ENCODE measurements around the gene KCNJ12.
"Not testable (repeated sequence)": the region's sequence is repeated elsewhere in the genome, so short reads cannot be mapped to it uniquely, and the experiment has no call there.

Gene KCNJ12

DNA sequence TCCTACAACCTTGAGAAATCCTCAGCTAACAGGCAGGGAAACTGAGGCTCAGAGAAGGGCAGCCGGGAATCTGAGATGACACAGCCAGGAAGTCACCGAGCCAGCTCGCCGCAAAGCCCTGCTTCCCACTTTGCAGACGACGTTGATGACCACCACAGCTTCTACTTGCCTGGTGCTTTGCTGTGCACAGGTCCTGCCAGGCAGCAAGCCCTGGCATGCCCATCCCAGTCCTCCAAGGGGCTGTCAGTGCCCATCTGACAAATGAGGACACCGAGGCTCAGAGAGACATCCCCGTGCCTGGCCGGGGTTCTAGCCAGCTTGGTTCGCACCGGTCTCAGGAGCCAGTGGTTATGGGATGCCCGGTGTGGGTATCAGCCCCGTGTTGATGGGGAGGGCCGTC is 20.1 kb downstream of the KCNJ12 start:
- no peaks in the 10 kb centered on the region for H3K9me3 ChIP-seq (ENCODE audit: low read length)

DNA sequence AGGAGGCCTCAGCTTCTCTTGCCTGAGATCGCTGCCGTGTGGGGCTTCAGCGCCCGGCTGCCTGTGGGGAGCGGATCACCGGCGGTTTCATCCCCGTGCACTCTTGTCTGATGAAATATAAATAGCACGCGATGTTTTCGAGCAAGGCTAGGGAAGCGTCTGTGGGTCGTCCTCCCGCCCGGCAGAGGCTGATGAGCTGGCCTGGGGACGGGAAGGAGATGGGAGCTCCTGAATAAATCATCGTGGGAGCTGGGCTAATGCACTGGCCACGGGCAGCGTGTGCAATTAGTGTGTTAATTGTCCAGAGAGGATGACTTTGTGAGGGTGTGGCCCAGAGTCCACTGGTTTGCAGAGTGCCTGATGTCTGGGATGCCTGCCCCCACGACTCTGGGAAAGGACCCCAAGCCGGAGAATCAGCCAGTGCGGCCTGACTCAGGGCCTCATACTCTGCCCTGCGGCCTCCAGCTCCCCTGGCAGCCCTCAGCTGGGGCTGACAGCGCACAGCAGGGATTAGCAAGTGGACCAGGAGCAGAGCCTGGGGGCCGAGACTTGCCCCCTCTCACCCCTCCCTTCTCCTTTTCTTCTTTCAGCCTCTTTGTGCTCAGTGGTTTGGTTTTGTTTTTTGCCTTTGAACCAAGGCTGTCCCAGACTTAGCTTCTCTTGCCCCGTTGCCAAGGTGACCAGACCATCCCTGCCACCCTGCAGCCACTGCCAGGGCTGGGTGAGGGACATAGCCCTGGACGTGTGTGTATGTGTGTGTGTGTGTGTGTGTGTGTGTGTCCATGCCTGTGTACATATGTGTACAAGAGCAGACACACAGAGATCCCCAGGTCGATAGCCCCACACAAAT is 21.4 kb downstream of the KCNJ12 start:
- Histone ChIP-seq H3K9ac (ENCODE audit: low read length) (no peak overlapping the region), H3K27me3 (ENCODE audit: control insufficient read depth in 1 of 2, insufficient read depth in 2 of 2, low read length in 2 of 2) (no peaks in the 10 kb centered on the region), H3K36me3 (ENCODE audit: insufficient read depth, low read length) (no peaks in the 10 kb centered on the region), H3K27ac (ENCODE audit: low read depth, low read length) (peak overlapping the region; percentile 32), H3K9me3 (ENCODE audit: low read length) (no peaks in the 10 kb centered on the region), H3K4me1 (ENCODE audit: insufficient read depth, low read length) (peaks cover 16% of the 10 kb centered on the region), H3K4me3 (ENCODE audit: low read depth in 1 of 2, low read length in 2 of 2) (no peak overlapping the region)

More for the DNA sequence above, 20.1 kb downstream of the KCNJ12 start:
- Histone ChIP-seq H3K27ac (ENCODE audit: low read depth, low read length) (no peak overlapping the region), H3K9ac (ENCODE audit: low read length) (no peak overlapping the region), H3K27me3 (ENCODE audit: control insufficient read depth in 1 of 2, insufficient read depth in 2 of 2, low read length in 2 of 2) (no peaks in the 10 kb centered on the region), H3K36me3 (ENCODE audit: insufficient read depth, low read length) (no peaks in the 10 kb centered on the region), H3K4me1 (ENCODE audit: insufficient read depth, low read length) (peaks cover 16% of the 10 kb centered on the region), H3K4me3 (ENCODE audit: low read depth in 1 of 2, low read length in 2 of 2) (no peak overlapping the region)

DNA sequence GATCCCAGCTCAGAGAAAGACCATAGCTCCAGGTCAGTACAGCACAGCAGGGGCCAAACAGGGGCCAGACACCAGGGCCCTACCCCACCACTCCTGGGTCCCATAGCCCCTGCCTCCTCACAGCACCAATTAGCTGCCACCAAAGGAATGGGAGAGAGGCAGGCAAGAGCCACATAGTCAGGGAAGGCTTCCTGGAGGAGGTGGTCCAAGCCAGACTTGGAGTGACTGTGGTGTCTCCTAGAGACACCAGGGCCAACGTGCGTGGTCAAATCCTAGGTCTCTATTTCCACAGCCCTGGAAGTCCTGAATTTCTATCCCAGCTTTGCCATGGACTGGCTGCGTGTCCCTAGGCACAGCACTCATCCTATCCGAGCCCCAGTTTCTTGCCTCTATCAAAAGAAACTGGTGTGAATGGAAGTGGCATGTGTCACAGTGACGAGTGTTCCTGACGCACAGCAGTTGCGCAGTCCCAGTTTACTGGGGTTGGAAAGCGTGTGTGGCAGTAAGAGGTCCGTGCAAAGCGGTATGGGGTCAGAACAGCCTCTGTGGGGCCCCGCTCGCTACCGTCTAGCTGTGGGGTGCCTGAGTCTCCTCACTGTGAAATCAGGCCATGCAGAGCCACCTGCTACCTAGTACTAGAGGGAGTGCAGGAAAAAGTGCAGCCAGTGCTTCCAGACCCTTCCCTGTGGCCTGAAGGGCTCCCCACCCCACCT is 23.5 kb downstream of the KCNJ12 start:
- Histone ChIP-seq H3K36me3 (ENCODE audit: insufficient read depth, low read length) (no peaks in the 10 kb centered on the region), H3K4me1 (ENCODE audit: insufficient read depth, low read length) (peaks cover 16% of the 10 kb centered on the region), H3K9ac (ENCODE audit: low read length) (no peak overlapping the region), H3K4me3 (ENCODE audit: low read depth in 1 of 2, low read length in 2 of 2) (no peak overlapping the region), H3K27ac (ENCODE audit: low read depth, low read length) (no peak overlapping the region), H3K9me3 (ENCODE audit: low read length) (no peaks in the 10 kb centered on the region), H3K27me3 (ENCODE audit: control insufficient read depth in 1 of 2, insufficient read depth in 2 of 2, low read length in 2 of 2) (no peaks in the 10 kb centered on the region)

DNA sequence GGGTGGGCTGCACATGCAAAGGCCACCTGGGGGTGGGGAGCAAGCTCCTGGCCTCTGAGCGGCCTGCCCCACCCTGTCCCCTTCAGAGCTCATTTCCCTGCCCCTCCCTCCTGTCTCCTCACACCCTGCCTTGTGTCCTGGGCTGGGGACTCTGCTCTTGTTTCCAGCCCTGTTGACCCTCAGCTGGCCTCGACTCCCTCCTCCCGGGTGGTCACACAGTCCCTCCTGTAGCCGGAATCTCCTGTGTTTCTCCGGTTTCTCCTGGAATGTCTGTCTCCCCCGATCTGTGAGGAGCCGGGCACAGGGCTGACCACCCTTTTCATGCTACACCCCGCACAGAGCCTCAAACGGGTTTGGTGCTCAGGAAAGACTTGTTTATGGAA is 24.0 kb downstream of the KCNJ12 start:
- not testable (repeated sequence) for H3K4me3 ChIP-seq (ENCODE audit: low read depth in 1 of 2, low read length in 2 of 2); H3K9me3 ChIP-seq (ENCODE audit: low read length); H3K27me3 ChIP-seq (ENCODE audit: control insufficient read depth in 1 of 2, insufficient read depth in 2 of 2, low read length in 2 of 2); H3K9ac ChIP-seq (ENCODE audit: low read length); H3K36me3 ChIP-seq (ENCODE audit: insufficient read depth, low read length); H3K27ac ChIP-seq (ENCODE audit: low read depth, low read length)
- H3K4me1 ChIP-seq (ENCODE audit: insufficient read depth, low read length) = peaks cover 16% of the 10 kb centered on the region

DNA sequence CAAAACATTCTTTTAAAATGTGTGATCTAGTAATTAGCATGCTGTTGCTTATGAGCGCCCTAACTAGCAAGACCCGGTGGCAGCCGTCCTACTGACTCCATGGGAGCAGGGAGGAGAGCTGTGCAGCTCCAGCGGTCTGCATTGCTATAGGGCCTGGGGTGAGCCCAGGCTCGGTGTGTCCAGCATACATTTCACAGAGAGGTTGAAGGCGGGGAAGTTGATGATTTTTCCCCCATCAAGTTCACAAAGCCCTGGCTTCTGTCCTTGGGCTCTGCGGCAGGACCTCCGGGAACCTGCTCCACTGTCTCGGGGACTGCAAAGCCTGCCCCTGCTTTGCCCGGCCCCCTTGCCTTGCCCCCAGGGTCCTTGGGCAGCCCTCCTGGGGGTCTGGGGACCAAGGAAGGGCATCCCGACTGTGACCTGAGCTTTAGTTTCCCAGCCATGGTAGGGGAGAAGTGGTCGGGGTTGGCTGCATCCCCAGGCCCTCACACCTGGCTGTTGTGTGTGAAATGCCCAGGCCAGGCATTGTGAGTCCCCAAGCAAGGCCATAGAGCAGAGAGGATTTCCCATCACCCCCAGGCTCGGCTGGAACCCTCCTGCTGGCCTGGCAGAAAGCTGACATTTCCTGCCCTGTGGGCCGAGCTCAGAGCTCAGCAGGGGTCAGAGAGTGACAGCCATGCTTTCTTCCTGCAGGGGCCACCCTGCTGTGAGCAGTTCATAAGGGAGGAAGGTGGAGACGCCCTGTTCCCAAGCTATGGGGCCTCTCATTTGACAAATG is 24.8 kb downstream of the KCNJ12 start:
- H3K36me3 ChIP-seq (ENCODE audit: insufficient read depth, low read length) = no peaks in the 10 kb centered on the region
- no peaks in the 10 kb centered on the region for H3K27me3 ChIP-seq (ENCODE audit: control insufficient read depth in 1 of 2, insufficient read depth in 2 of 2, low read length in 2 of 2)
- no peak overlapping the region for H3K27ac ChIP-seq (ENCODE audit: low read depth, low read length)
- peaks cover 16% of the 10 kb centered on the region for H3K4me1 ChIP-seq (ENCODE audit: insufficient read depth, low read length)
- H3K9ac ChIP-seq (ENCODE audit: low read length) = no peak overlapping the region
- no peaks in the 10 kb centered on the region for H3K9me3 ChIP-seq (ENCODE audit: low read length)
- no peak overlapping the region for H3K4me3 ChIP-seq (ENCODE audit: low read depth in 1 of 2, low read length in 2 of 2)

DNA sequence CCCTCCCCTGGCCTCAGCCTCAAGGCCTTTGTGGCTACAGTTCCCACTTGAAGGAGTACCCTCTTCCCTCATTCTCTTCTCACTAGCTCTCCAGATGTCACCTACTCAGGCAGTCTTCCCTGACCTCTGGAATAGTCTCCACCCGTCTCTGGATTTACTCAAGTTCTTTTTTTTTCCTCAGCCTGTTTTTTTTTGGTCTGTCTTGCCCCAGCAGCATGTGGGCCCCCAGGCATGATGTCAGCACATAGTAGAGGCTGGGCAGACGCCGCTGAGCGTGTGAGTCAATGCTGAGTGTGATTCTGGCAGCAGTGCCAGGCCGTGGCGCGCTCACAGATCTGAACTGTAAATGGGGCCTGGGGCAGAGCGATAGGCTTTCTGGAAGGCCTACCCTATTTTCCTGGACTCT is 26.0 kb downstream of the KCNJ12 start:
- not testable (repeated sequence) for H3K36me3 ChIP-seq (ENCODE audit: insufficient read depth, low read length); H3K27ac ChIP-seq (ENCODE audit: low read depth, low read length); H3K9me3 ChIP-seq (ENCODE audit: low read length); H3K9ac ChIP-seq (ENCODE audit: low read length); H3K27me3 ChIP-seq (ENCODE audit: control insufficient read depth in 1 of 2, insufficient read depth in 2 of 2, low read length in 2 of 2); H3K4me3 ChIP-seq (ENCODE audit: low read depth in 1 of 2, low read length in 2 of 2)
- peaks cover 11% of the 10 kb centered on the region for H3K4me1 ChIP-seq (ENCODE audit: insufficient read depth, low read length)

DNA sequence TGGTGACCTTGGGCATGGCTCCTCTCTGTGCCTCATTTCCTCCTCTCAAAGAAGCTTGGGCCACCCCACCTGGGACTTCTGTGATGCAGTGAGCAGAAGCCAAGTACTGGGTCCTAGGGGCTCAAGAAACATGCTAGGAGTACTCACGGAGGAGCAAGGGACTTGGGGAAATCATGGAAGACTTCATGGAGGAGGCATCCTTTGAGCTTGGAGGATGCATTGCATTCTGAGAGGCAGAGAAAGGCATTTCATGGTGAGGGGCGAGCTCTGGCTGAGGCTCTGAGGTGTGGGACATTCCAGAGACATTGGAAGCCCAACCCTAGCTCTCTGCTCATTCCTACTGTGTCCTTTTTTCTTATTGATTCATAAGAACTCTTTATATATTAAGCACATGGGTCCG is 26.8 kb downstream of the KCNJ12 start:
- H3K9ac ChIP-seq (ENCODE audit: low read length); H3K27ac ChIP-seq (ENCODE audit: low read depth, low read length); H3K9me3 ChIP-seq (ENCODE audit: low read length); H3K4me3 ChIP-seq (ENCODE audit: low read depth in 1 of 2, low read length in 2 of 2); H3K27me3 ChIP-seq (ENCODE audit: control insufficient read depth in 1 of 2, insufficient read depth in 2 of 2, low read length in 2 of 2); H3K4me1 ChIP-seq (ENCODE audit: insufficient read depth, low read length); H3K36me3 ChIP-seq (ENCODE audit: insufficient read depth, low read length): not testable (repeated sequence)

DNA sequence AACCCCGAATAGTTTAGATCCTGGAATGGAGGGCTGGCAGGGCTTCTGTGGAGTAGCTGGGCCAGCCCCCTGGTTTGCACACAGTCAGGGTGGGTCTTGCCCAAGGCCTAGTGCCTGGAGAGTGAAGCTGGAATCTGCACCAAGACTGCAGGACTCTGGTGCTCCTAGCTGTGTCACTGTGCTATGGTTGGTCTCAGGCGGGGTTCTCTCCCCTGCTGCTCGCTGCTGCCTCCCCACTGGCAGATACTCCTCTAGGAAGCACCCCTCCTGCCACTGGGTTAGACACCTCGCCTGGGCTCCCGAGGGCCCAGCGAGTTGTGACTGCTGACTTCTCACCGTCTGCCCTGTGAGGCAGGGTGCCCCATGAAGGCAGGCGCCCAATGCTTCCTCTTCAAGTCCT is 27.9 kb downstream of the KCNJ12 start:
- not testable (repeated sequence) for H3K4me1 ChIP-seq (ENCODE audit: insufficient read depth, low read length); H3K9me3 ChIP-seq (ENCODE audit: low read length); H3K27ac ChIP-seq (ENCODE audit: low read depth, low read length); H3K4me3 ChIP-seq (ENCODE audit: low read depth in 1 of 2, low read length in 2 of 2); H3K36me3 ChIP-seq (ENCODE audit: insufficient read depth, low read length); H3K9ac ChIP-seq (ENCODE audit: low read length); H3K27me3 ChIP-seq (ENCODE audit: control insufficient read depth in 1 of 2, insufficient read depth in 2 of 2, low read length in 2 of 2)

DNA sequence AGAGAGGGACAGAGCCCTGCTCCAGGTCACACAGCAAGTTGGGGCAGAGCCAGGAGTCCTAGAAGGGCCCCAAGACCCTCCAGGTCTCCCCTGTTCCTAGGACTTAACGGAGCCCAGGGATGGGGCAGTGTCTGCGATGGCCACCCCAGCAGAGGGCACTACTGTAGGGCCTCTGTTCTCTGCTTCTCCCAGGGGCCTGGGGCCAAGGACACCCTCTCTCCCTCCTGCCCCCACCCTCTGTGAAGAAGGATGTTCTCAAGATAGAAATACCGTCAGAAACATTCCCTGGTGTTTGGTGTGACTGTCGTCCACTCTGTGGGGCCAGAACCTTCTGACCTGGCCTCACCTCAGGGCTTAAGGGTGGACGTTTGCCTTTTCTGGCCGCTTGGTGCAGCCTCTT is 28.4 kb downstream of the KCNJ12 start:
- not testable (repeated sequence) for H3K4me1 ChIP-seq (ENCODE audit: insufficient read depth, low read length); H3K36me3 ChIP-seq (ENCODE audit: insufficient read depth, low read length); H3K27me3 ChIP-seq (ENCODE audit: control insufficient read depth in 1 of 2, insufficient read depth in 2 of 2, low read length in 2 of 2); H3K4me3 ChIP-seq (ENCODE audit: low read depth in 1 of 2, low read length in 2 of 2); H3K27ac ChIP-seq (ENCODE audit: low read depth, low read length); H3K9me3 ChIP-seq (ENCODE audit: low read length); H3K9ac ChIP-seq (ENCODE audit: low read length)

DNA sequence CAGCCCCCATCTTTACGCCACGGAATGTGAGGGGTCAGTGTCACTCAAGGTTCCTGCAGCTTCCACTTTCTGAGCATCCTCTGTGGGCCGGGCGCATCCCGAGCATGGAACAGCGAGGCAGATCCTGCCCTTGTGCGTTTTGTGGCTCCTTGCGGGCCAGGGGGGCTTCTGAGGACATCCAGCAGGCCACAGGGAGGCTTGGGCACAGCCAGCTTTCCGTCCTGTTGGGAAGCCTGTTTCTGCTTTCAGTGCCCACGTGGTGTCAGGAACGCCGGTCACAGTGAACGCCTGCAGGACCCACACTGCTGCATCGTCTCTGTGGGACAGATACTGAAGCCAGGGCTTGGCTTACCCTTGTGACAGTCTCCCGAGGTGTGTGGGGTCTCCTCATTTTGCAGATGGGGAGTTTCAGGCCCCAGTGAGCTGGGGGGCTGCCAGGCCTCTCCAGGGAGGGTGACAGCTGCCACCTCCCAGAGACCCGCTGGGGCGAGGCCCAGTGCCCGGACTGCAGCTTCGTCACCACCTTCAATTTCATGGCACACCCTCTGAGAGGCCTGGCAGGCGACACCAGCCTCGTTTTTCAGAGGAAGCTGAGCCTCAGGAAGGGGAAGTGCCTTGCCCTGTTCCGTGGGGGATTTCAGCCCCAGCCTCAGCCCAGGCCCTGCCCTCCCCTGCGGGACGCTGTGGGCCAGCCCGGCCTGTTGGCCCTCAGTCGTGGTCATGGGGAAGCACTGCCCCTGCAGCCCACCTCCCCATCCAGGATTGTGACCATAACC is 29.0 kb downstream of the KCNJ12 start:
- not testable (repeated sequence) for H3K27ac ChIP-seq (ENCODE audit: low read depth, low read length)

DNA sequence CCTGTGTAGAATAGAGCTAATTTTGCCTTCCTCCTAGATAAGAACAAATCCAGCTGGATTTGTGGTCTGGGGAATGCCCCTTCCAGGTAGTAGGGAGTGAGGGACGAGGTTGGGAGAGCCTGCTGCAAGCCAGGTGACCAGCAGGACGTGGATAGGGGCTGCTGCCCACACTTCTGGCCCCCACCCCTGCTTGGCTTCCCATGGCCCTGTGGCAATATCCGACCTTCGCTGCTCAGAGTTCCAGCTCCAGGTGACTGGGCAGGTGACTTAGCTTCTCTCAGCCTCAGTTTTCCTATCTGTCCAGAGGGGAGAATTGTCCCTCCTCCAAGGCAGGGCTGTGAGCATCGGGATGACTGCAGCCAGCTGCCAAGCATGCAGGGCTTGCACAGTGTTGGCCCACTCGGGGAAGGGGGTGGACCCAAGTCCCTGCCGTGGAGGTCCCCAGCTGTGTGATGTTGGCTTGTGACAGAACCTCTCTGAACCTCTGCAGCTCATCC is 29.8 kb downstream of the KCNJ12 start:
- H3K4me1 ChIP-seq (ENCODE audit: insufficient read depth, low read length); H3K27me3 ChIP-seq (ENCODE audit: control insufficient read depth in 1 of 2, insufficient read depth in 2 of 2, low read length in 2 of 2); H3K4me3 ChIP-seq (ENCODE audit: low read depth in 1 of 2, low read length in 2 of 2); H3K36me3 ChIP-seq (ENCODE audit: insufficient read depth, low read length); H3K9me3 ChIP-seq (ENCODE audit: low read length); H3K9ac ChIP-seq (ENCODE audit: low read length); H3K27ac ChIP-seq (ENCODE audit: low read depth, low read length): not testable (repeated sequence)

More for the DNA sequence above, 29.0 kb downstream of the KCNJ12 start:
- H3K9ac ChIP-seq (ENCODE audit: low read length); H3K27me3 ChIP-seq (ENCODE audit: control insufficient read depth in 1 of 2, insufficient read depth in 2 of 2, low read length in 2 of 2); H3K4me1 ChIP-seq (ENCODE audit: insufficient read depth, low read length); H3K4me3 ChIP-seq (ENCODE audit: low read depth in 1 of 2, low read length in 2 of 2); H3K36me3 ChIP-seq (ENCODE audit: insufficient read depth, low read length); H3K9me3 ChIP-seq (ENCODE audit: low read length): not testable (repeated sequence)
